ENCODE data around the gene SHISA2.

DNA sequence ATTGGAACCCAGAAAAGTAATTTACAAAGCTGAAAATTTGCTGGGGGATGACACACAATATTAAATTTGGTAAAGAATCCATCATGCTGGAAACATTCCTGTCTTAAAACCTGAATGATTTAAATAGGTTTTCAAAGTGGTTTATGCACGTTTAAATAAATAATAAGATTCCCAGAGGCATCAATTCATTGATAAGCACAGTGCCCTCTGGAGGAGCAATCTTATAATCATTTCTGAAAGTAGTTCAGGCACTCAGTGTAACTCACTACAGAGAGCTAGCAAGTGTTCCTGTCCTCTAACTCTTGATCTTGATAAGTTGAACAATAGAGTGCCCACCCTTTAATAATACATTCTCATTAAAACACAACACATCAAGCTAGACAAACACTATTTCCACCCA, 43.5 kb upstream of the SHISA2 start:
- TF ChIP-seq, protein P1, sequence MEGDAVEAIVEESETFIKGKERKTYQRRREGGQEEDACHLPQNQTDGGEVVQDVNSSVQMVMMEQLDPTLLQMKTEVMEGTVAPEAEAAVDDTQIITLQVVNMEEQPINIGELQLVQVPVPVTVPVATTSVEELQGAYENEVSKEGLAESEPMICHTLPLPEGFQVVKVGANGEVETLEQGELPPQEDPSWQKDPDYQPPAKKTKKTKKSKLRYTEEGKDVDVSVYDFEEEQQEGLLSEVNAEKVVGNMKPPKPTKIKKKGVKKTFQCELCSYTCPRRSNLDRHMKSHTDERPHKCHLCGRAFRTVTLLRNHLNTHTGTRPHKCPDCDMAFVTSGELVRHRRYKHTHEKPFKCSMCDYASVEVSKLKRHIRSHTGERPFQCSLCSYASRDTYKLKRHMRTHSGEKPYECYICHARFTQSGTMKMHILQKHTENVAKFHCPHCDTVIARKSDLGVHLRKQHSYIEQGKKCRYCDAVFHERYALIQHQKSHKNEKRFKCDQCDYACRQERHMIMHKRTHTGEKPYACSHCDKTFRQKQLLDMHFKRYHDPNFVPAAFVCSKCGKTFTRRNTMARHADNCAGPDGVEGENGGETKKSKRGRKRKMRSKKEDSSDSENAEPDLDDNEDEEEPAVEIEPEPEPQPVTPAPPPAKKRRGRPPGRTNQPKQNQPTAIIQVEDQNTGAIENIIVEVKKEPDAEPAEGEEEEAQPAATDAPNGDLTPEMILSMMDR (IDR thresholded peaks at IDR 0.05), result no peak
- TF ChIP-seq POLR2A (IDR thresholded peaks at IDR 0.05), result no peak

All from transverse colon (tissue), 3 donors.